ENCODE data around the gene MRPL44.

- no peak for TF ChIP-seq CTCF (IDR thresholded peaks at IDR 0.05 in 4 of 5, conservative IDR thresholded peaks at IDR 0.05 in 1 of 5)
- no peak for TF ChIP-seq POLR2A (IDR thresholded peaks at IDR 0.05)
Observed at GRCh38 chr2:223932816-223933800, 24.2 kb upstream of the MRPL44 start.
